HG02623 (cell line): ENCODE measurements around the gene ISYNA1.

ENCODE experiments used
- ATAC-seq: cut with Tn5 transposase; IDR thresholded peaks from one replicate; pipeline ENCODE4 v1.9.1; 2021; ENCODE audit warnings: moderate library complexity; ENCODE audit not compliant: unreplicated experiment

The ISYNA1 gene

DNA sequence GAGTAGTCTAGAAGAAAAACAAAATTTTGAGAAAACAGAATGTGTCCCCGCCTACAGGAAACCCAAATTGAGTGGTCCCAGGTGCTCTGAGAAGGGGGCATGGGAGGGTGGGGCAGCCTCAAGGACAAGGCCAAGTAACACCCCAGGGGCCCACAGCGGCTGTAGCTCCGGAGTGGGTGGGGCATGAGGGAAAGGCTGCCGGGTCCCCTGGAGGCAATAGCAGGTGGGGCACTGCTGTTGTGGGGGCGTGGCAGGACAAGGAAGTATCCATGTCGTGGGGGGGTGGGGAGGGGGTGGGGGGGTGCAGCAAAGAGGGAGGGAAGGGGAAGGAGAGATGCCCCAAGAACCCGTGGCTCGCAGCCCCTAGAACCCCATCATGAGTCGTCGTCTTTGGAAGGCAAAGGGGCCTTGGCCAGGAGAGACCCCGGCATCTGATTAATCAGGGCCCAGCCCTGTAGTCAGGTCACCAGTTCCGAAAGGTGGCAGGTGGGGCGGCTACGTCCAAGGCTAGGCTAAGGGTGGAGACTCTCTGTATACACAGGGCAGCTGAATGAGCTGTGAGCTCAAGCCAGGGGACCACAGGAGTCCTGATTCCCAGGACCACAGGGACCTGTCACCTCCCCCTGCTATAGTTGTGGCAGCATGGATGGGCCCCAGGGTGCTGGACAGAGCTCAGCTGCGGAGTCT lies 7.5 kb upstream of the ISYNA1 start:
- no peak for ATAC-seq

- ATAC-seq: no peak
Observed at GRCh38 chr19:18444513-18444912, 6.6 kb upstream of the ISYNA1 start.

DNA sequence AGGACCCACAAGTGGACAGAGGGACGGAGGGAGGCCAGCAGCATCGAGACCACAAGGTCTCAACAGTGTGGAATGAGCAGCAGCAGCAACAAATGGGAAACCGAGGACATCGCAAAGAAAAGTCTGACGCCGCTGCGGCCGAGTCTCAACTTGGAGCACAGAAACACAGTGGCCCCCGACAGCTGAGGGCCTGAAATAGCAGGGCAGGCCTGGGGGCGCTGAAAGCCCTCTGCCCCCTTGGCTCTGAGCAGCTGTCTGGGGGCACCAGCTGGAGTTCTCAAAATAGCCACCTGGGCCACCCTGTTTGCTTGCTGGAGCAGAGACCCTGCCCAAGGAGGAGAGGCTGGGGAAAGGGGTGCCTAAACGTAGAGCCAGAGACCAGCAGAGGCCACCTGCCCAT lies 5.9 kb upstream of the ISYNA1 start:
- no peak for ATAC-seq

DNA sequence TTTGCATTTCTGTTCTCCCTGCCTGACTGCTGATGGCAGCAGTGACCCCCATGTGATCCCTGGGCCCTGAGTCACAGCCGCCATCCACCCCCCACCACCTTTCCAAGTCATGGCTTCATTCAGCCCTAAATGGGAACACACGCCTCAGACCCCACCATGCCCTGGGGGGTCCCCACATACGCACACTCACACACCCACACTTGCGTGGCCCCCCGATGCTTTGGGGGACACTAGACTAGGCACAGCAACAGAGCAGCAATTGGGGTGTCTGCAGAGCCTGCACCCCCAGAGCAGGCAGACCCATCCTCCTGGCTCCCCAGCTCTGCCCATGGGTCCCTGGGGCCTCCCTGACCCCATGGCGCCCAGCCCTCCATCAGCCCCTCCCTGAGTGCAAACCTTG lies 5.5 kb upstream of the ISYNA1 start:
- ATAC-seq: no peak

DNA sequence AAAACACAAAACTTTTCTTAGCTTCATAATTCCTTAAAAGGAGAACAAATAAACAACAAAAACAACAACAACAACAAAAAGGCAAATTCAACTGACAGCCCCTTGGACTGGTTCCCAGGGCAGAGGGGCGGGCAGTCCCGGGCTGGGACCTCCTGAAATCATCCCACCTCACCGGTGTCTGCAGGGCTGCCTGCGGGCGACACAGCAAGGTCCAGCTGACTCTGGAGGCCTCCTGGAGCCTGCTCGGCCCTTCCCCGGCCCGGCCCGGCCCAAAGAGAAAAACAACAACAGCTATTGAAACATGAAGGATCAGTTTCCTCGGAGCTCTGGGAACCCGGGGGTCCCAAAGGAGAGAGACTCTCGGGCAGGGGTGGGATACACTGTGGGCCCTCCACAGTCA lies 5.0 kb upstream of the ISYNA1 start:
- ATAC-seq: no peak

DNA sequence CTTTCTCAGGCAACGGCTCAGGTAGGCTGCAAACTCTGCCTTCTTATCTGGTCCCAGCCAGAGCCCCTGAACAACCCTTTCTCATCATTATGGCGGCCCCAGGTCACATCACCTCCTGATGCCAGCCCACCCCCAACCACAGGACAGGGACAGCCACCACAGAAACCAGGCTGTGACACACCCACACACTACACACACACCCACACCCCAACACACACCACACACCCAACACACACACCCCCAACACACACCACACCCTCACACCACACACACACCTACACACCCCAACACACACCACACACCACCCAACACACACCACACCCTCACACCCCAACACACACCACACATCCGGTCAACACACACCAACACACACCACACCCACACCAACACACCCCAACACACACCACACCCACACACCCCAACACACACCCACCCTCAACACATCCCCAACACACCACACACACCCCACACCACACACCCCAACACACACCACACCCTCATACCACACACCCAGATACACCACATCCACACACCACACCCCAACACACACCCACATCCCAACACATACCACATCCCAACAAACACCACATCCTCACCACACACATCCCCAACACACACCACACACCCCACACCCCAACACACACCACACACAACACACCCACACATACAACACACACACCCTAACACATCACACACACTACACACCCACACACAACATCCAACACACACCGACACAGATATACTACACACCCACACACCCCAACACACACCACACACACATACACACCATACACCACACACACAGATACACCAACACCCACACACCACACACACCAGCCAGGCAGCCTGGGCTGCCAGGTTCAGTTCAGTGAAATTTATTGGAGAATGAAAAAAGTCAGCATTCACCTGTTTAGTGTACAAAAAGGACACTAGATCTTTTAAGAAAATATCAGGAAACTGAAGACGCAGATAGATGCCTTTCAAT lies 4.2 kb upstream of the ISYNA1 start:
- no peak for ATAC-seq

GRCh38 chr19:18440936-18441803 lies 3.2 kb upstream of the ISYNA1 start:
- ATAC-seq: no peak

GRCh38 chr19:18440415-18440877 lies 2.5 kb upstream of the ISYNA1 start:
- no peak for ATAC-seq

- ATAC-seq: no peak
Observed at GRCh38 chr19:18439910-18440237, 1.9 kb upstream of the ISYNA1 start.

GRCh38 chr19:18439025-18439909 lies 1.3 kb upstream of the ISYNA1 start:
- no peak for ATAC-seq

DNA sequence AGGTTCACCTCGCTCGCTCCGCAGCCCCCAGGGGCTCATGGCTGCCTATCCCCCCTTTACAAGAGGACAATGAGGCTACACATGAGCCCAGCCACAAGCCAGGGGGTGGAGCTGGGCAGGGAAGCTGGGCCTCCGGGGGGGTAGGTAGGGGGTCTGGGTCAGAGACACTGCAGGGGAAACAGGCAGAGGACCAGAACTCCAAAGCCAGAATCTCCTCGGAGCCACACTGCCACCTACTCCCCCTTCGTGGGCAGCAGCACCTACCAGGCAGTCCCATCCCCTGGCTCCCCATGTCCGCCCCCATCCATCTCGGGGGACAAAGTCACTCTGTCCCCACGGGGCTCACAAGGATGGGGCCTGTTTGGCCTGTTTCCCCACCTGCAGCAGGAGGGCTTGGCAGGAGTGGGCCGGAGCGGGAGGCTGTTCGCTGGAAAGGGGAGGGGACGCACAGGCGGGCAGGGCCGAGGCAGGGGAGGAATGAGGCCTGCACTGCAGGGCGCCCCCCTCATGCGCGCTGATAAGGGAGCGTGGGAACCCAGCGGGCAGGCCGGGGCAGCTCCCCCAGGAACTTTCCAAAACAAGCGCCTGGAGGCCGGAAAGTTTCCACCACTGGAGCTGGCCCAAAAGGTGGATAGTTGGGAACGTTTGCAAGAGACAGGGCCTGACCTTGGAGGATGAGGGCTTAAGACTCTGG lies 545 bp upstream of the ISYNA1 start:
- ATAC-seq: no peak

DNA sequence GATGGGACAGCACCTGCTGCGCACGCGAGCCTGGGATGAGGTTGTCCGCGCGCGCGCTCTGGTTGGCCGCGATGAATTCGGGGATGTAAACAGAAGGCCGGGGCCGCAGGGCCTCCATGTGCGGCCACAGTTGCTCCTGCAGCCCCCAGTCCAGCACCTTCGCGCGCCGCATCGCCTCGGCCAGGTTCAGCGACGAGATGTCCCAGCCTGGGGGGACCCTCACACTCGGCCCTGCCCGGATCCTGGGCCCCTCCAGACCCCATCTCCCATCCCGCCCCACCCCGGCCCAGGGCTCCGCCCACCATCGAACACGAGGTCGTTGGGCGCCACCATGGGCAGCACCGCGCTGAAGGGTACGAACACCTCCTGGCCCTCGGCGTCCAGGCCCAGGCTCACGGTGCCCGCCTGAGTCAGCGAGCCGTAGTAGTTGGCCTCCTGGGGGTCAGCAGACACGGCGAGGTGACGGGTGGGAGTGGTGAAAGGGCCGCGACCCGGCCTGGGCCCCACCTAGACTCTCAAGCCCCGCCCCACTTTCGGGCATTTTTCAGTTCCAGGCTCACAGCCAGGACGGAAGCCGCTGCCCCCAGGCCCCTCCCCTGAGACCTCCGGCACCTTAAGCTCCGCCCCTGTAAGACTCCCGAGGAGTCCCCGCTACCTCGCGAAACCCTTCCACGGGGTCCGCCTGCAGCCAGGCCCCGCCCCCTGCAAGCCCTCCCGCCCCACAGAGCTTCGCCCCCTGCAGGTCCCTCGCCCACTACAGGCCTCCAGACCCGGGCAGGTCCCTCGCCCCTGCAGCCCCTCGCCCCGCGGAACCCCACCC lies 1.1 kb downstream of the ISYNA1 start:
- no peak for ATAC-seq

GRCh38 chr19:18435842-18436670 lies 1.9 kb downstream of the ISYNA1 start:
- no peak for ATAC-seq

DNA sequence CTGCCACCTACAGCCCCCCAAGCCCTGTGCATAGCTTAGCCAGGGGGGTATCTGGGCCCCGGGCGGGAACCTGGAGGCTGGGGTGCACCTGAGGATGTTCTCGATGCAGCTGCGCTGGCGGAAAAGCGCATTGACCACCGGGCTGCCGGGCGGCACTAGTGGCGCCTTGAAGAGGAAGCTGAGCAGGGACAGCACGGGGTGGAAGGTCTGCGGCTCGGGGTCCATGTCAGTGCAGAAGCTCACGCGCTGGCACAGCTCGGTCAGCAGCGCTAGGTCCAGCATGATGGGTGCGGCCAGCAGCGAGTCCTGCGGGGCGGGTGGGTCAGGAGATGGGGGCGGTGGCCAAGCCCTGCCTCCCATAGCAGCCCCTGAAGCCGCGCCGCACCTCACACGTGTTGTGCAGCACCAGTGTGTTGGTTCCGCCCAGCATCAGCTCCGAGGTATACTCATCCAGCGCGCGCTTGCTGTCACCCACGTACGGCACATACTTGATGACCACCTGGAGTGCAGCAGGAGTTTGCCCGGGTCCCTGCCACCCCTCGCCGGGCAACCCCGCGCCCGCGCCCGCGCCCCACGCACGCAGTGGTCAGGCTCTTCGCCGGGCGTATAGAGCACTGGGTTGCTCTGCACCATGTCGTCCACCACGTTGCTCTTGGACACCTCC lies 2.6 kb downstream of the ISYNA1 start:
- no peak for ATAC-seq

- ATAC-seq: no peak
Observed at GRCh38 chr19:18434411-18435175, 3.3 kb downstream of the ISYNA1 start.

GRCh38 chr19:18433735-18434398 lies 4.1 kb downstream of the ISYNA1 start:
- no peak for ATAC-seq
